MM.1S (cell line): ENCODE data around the gene TOLLIP.

ENCODE experiments used
- CTCF ChIP-seq: fragments of 300-600 bp; sonication (generic); IDR thresholded peaks from 2 replicates; pipeline ENCODE4 v1.5.1; 2016; ENCODE audit warnings: antibody characterized with exemption, low read length, mixed read lengths
- EZH2 ChIP-seq: fragments of 300-600 bp; sonication (generic); optimal IDR thresholded peaks from 2 replicates; pipeline ENCODE3; 2017; ENCODE audit warnings: low read depth, mild to moderate bottlenecking, antibody characterized with exemption, low read length, mixed read lengths

DNA sequence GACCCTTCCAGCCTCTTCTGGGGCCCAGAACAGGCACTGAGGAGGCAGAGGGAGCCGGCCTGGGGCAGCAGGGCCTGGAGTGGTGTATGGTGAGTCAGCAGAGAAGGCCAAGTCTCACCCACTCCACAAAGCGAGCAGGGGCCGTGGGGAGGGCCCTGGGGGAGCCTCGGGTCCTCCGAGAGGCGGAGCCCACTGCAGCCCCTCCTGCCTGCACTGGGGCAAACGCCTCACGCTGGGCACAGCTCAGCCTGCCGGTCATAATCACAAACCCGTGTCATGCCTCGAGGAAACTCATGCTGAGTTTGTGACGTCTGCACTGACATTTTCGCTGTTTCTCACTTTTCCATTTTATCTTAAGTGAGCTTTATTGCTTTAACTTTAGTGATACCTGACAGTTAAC, 38.4 kb downstream of the TOLLIP start:
- TF ChIP-seq EZH2 = no peak
- TF ChIP-seq CTCF = no peak
